ENCODE results near the gene AGTPBP1.

DNA sequence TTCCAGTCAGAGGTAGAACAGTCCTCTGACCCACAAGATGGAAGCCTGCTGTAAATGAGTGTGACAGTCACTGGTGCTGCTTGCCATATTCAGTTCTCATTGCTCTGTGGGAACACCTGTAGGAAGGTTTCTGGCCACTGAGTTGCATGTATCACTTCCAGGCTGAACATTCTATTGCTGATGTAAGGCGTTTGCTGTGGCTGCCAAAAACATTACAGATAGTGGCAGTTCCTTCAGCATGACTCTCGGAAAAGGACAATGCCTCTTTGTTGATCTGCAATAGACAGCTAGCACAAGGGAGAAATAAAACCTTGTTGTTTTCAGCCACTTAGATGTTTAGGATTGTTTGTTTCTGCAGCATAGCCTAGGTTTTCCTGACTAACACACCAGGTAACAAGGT lies 217.2 kb downstream of the AGTPBP1 start:
- TF ChIP-seq ZNF274 (IDR thresholded peaks at IDR 0.05; ENCODE audit: low read depth, low read length), result no peak
- no peak for TF ChIP-seq SUZ12 (IDR thresholded peaks at IDR 0.05; ENCODE audit: extremely low read depth, insufficient read depth, insufficient read length)
- no peak for TF ChIP-seq YY1 (IDR thresholded peaks at IDR 0.05; ENCODE audit: insufficient read depth, insufficient read length)
